ENCODE results near the gene RTN3.
A peak's percentile ranks its signal among the peaks of the same experiment; 100 is the strongest.
"Not testable (repeated sequence)": the region's sequence is repeated elsewhere in the genome, so short reads cannot be mapped to it uniquely, and the experiment has no call there.

The RTN3 gene

GRCh38 chr11:63682066-63683021 is 1.0 kb downstream of the RTN3 start:
- H3K4me1 ChIP-seq (ENCODE audit: insufficient read depth, poor library complexity, severe bottlenecking) = peaks cover 12% of the 10 kb centered on the region
- no peaks in the 10 kb centered on the region for H3K27me3 ChIP-seq (ENCODE audit: insufficient read depth, poor library complexity, severe bottlenecking)
- ATAC-seq (ENCODE audit: low read depth) (peak; percentile 22; the same call in 2 of the 3 replicates), DNase-seq (ENCODE audit: low spot score) (no peak)
- H3K4me3 ChIP-seq (ENCODE audit: severe bottlenecking) = peak overlapping the region; percentile 89
- H3K27ac ChIP-seq (ENCODE audit: poor library complexity, severe bottlenecking) = peak overlapping the region; percentile 68
- H3K36me3 ChIP-seq (ENCODE audit: low read depth) = peaks cover 9% of the 10 kb centered on the region; the same call in 1 of the 2 replicates
- peak; percentile 10 for TF ChIP-seq CTCF (IDR thresholded peaks at IDR 0.05; ENCODE audit: poor library complexity, severe bottlenecking)
- no peaks in the 10 kb centered on the region for H3K9me3 ChIP-seq (ENCODE audit: severe bottlenecking)

- no peak for DNase-seq (ENCODE audit: low spot score)
Measured at GRCh38 chr11:63683133-63683991, 2.1 kb downstream of the RTN3 start.

GRCh38 chr11:63685158-63685721 is 3.9 kb downstream of the RTN3 start:
- H3K4me3 ChIP-seq (ENCODE audit: severe bottlenecking); ATAC-seq (ENCODE audit: low read depth); H3K27ac ChIP-seq (ENCODE audit: poor library complexity, severe bottlenecking); DNase-seq (ENCODE audit: low spot score); H3K9me3 ChIP-seq (ENCODE audit: severe bottlenecking); H3K36me3 ChIP-seq (ENCODE audit: low read depth); H3K27me3 ChIP-seq (ENCODE audit: insufficient read depth, poor library complexity, severe bottlenecking): not testable (repeated sequence)
- peaks cover 27% of the 10 kb centered on the region for H3K4me1 ChIP-seq (ENCODE audit: insufficient read depth, poor library complexity, severe bottlenecking)

More at GRCh38 chr11:63683133-63683991, 2.1 kb downstream of the RTN3 start:
- no peak for ATAC-seq (ENCODE audit: low read depth)
- Histone ChIP-seq H3K4me3 (ENCODE audit: severe bottlenecking) (peak overlapping the region; percentile 89), H3K27ac (ENCODE audit: poor library complexity, severe bottlenecking) (peak overlapping the region; percentile 68), H3K9me3 (ENCODE audit: severe bottlenecking) (no peaks in the 10 kb centered on the region), H3K27me3 (ENCODE audit: insufficient read depth, poor library complexity, severe bottlenecking) (no peaks in the 10 kb centered on the region), H3K36me3 (ENCODE audit: low read depth) (peaks cover 9% of the 10 kb centered on the region; the same call in 1 of the 2 replicates), H3K4me1 (ENCODE audit: insufficient read depth, poor library complexity, severe bottlenecking) (peaks cover 12% of the 10 kb centered on the region)
- TF ChIP-seq CTCF (IDR thresholded peaks at IDR 0.05; ENCODE audit: poor library complexity, severe bottlenecking) = no peak

- Histone ChIP-seq H3K27me3 (ENCODE audit: insufficient read depth, poor library complexity, severe bottlenecking) (no peaks in the 10 kb centered on the region), H3K36me3 (ENCODE audit: low read depth) (peaks cover 9% of the 10 kb centered on the region; the same call in 1 of the 2 replicates), H3K4me1 (ENCODE audit: insufficient read depth, poor library complexity, severe bottlenecking) (peaks cover 27% of the 10 kb centered on the region), H3K27ac (ENCODE audit: poor library complexity, severe bottlenecking) (no peak overlapping the region), H3K9me3 (ENCODE audit: severe bottlenecking) (no peaks in the 10 kb centered on the region), H3K4me3 (ENCODE audit: severe bottlenecking) (no peak overlapping the region)
- no peak for TF ChIP-seq CTCF (IDR thresholded peaks at IDR 0.05; ENCODE audit: poor library complexity, severe bottlenecking)
- ATAC-seq (ENCODE audit: low read depth) (no peak), DNase-seq (ENCODE audit: low spot score) (no peak)
Measured at GRCh38 chr11:63686926-63687325, 5.6 kb downstream of the RTN3 start.

- DNase-seq (ENCODE audit: low spot score) (no peak), ATAC-seq (ENCODE audit: low read depth) (no peak)
- Histone ChIP-seq H3K27me3 (ENCODE audit: insufficient read depth, poor library complexity, severe bottlenecking) (no peaks in the 10 kb centered on the region), H3K36me3 (ENCODE audit: low read depth) (peaks cover 9% of the 10 kb centered on the region; the same call in 1 of the 2 replicates), H3K9me3 (ENCODE audit: severe bottlenecking) (no peaks in the 10 kb centered on the region), H3K4me1 (ENCODE audit: insufficient read depth, poor library complexity, severe bottlenecking) (peaks cover 26% of the 10 kb centered on the region), H3K4me3 (ENCODE audit: severe bottlenecking) (no peak overlapping the region), H3K27ac (ENCODE audit: poor library complexity, severe bottlenecking) (no peak overlapping the region)
- no peak for TF ChIP-seq CTCF (IDR thresholded peaks at IDR 0.05; ENCODE audit: poor library complexity, severe bottlenecking)
Measured at GRCh38 chr11:63687845-63688244, 6.5 kb downstream of the RTN3 start.
